Measurements from ENCODE around the gene FOXP4.

FOXP4 gene, protein sequence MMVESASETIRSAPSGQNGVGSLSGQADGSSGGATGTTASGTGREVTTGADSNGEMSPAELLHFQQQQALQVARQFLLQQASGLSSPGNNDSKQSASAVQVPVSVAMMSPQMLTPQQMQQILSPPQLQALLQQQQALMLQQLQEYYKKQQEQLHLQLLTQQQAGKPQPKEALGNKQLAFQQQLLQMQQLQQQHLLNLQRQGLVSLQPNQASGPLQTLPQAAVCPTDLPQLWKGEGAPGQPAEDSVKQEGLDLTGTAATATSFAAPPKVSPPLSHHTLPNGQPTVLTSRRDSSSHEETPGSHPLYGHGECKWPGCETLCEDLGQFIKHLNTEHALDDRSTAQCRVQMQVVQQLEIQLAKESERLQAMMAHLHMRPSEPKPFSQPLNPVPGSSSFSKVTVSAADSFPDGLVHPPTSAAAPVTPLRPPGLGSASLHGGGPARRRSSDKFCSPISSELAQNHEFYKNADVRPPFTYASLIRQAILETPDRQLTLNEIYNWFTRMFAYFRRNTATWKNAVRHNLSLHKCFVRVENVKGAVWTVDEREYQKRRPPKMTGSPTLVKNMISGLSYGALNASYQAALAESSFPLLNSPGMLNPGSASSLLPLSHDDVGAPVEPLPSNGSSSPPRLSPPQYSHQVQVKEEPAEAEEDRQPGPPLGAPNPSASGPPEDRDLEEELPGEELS

DNA sequence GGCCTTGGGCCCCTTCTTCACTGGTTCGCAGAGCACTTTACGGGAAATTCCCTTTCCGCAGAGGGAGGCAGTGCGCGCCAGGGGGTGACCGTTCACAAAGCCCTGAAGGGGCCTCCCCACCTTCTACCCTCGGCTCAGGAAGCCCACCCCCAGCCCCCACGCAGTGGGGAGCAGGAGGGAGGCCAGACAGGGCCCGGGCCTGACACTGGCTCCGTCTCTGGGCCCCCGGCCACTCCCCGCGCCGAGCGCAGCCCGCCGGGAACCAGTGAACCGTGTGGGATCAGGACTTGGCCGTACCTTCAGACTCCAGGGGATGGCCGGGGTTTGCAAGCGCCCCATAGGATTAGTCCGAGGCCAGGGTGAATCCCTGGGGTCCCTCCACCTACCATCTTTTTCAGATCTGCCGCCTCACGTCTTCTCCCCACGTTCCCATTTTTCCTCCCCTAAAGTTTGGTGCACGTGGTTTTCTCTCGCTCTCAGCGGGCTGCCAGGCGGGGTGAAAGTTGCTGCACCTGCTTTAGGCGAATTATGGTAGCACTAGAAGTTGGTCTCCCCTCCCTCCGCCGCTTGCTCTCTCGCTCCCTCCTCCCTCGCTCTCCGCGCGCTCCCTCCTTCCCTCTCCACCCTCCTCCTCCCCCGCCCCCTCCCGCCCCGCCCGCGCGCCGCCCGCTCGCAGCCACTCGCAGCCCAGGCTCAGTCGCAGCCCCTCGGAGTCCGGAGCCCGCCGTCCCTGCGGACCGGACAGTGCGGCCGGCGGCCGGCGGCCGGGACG lies at the start of gene FOXP4:
Gene FOXP4, plus strand, starts transcription at position 679 of the 772 bp plus-strand sequence. CDS start 19,380 bp downstream, outside the sequence.
- peak within 1 kb of the TSS in 19 of 21 experiments; percentile 10 to 87 (median 70) for H3K27ac ChIP-seq

DNA sequence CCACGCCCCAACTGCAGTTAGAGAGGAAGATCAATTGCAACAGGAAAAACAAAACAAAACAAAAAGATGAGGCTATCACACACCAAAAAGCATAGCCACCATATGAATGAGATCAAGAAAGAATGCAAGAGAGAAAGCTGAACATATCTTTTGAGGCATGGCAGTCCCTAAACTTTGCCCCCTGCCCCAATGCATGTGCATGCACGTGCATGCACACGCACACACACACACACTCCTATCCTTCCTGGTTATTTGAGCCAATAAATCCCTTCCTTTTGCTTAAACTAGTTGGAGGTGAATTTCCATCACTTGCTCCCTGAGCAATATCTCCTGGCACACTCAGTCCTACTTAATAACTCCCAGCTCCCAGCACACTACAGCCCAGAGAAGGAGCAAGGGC lies 48.6 kb upstream of the FOXP4 start:
- Histone ChIP-seq H3K4me3 (no peak overlapping the region), H3K27ac (no peak overlapping the region)

More for the DNA sequence above, at the start of gene FOXP4:
- H3K4me3 ChIP-seq = peak within 1 kb of the TSS; percentile 51 to 83 (median 73)

DNA sequence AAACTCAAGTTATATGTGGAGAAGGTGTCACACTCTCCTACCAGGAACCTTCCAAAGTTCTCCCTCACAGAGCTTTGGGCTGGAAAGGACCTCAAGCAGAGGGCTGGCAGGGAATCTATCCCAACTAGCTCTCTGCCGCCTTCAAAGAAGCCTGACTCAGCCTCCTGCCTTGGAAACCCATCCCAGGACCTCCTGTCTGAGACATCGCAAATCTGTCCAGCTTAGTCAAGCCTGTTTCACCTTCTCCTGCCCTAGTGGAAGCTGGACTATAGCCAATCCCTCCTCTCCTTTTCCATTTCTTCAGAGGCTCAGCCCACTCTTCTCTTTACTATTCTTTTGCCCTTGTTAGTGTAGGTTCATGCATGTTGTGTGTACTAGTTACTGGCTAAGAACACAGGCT lies 48.2 kb upstream of the FOXP4 start:
- H3K27ac ChIP-seq = no peak overlapping the region
- no peak overlapping the region for H3K4me3 ChIP-seq

DNA sequence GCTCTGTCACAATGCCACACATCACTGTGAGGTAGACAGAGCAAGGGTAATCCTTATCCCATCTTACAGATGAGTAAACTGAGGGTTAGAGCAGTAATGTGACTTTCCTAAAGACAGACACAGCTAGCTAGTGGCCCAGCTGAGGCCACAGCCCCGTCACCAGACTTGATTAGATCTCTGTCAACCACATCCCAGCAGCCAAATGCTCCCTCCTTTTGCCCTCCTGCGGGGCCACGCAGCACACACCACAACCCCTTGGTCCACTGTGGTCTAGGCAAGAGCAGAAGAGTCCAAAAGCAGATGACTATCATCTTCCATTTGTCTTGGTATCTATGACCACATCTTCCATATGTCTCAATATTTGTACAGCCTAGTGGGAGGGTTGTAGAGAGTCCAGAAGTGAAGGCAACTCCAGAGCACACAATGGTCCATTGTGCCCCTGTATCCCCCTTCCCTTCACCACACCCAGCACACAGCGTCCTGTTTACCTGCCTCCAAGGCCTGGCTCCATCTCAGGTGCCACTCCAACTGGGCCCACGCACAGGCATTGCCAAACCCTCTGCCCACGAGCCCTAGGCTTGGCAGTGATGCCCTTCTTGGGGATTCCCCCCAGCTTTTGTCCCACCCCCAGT lies 47.1 kb upstream of the FOXP4 start:
- H3K27ac ChIP-seq = no peak overlapping the region

DNA sequence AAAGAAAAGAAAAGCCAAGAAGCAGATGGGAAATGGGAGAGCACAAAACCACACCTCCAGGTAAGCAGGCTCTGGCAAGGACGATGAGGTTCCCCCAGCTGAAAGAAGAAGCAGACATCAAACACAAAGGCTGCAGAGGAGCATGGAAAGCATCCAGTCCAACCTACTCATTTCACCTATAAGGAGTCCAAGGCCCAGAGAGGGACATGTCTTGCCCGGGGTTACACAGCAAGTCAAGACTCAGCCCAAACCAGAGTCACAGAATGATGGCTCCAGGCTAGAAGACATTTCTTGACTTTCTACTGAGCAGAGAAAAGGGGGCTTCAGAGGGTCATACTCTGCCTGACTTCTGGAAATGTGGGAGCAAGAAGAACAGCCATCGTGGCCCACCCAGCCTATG lies 45.6 kb upstream of the FOXP4 start:
- Histone ChIP-seq H3K27ac (no peak overlapping the region), H3K4me3 (no peak overlapping the region)

More for the DNA sequence above, 47.1 kb upstream of the FOXP4 start:
- H3K4me3 ChIP-seq = no peak overlapping the region

DNA sequence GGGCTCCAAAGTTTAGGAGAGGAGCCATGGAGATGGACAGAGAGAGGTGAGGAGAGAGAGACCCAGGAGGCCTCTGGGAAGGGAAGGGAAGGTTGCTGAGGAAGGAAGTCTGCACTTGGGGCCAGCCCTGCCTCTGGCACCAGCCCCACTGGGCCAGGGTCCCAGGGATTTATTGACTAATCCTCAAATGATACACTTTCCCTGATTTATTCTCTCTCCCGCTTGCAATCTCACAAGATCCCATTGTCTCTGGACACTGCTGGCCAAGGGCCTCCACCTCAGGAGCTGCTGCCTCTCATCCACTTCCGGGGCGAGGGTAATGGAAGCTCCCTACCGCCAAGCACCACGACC lies 43.6 kb upstream of the FOXP4 start:
- Histone ChIP-seq H3K27ac (no peak overlapping the region), H3K4me3 (no peak overlapping the region)

DNA sequence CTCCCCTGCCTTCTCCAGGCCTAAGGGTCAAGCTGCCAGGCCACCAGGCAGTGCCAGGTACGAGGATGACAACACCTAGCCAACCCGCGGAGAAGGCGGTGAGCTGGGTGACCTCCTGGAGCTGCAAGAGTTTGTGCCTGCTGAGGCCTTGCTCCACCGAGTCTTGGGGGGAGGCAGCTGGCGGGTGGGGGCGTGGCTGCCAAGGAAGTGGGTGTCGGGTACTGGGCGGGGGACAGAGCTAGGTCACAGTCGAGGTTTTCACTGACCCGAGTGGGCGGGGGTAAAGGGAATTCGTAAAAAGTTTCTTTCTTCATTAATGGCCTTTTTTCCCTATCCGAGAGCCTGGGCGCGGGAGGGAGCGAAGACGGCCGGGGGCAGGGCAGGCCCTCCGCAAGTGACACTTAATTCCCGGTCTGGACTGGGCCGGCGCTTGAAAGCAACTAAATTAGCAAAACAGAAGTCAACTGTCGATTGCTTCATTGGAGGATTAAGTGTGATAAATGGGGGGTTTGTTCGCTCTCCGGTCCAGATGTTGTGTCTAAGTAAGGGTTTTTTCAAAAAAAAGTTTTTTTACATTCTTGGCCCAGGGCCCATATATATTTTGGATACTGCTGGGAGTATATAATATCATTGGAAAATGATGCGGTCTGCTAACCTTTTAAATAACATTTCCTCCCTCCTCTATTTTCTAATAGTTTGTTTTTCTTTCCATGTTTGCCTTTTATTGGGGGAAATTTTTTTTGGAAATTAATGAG lies 43.1 kb upstream of the FOXP4 start:
- H3K4me3 ChIP-seq = no peak overlapping the region

DNA sequence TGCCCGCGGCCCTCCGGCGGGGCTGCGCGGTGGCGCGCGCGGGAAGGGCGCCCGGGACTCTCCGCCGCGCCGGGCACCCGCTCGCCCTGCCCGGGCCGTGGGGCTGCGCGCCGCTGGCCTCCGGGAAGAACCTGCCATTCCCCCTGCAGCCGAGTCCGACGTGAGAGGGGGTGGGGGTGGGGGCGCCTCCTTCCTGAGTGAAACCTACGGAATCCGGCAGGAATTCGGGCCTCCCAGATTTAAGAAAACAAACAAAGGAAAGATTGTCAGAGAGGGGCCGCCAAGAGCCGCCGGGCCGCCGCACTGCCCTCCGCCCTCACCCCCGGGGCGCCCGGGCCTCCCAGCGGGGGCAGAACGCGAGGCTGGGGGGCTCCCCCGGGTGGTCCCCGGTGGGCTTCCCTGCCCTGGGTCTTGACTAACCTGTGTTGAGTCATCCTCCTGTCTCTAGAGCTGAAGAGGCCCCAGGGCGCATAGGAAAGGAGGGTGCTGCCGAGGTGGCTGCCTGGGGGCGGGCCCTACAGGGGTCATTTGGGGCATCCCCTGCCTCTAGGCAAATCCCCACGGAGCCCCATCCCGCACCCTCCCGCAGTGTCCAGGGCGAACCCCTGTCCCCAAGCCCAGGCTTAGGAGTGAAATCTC lies 42.2 kb upstream of the FOXP4 start:
- Histone ChIP-seq H3K27ac (peak overlapping the region in 14 of 21 experiments; percentile 29 to 79 (median 62)), H3K4me3 (peak overlapping the region in 5 of 7 experiments; percentile 10 to 39 (median 19))

More for the DNA sequence above, 43.1 kb upstream of the FOXP4 start:
- H3K27ac ChIP-seq = peak overlapping the region in 2 of 21 experiments; percentile 27 to 35

DNA sequence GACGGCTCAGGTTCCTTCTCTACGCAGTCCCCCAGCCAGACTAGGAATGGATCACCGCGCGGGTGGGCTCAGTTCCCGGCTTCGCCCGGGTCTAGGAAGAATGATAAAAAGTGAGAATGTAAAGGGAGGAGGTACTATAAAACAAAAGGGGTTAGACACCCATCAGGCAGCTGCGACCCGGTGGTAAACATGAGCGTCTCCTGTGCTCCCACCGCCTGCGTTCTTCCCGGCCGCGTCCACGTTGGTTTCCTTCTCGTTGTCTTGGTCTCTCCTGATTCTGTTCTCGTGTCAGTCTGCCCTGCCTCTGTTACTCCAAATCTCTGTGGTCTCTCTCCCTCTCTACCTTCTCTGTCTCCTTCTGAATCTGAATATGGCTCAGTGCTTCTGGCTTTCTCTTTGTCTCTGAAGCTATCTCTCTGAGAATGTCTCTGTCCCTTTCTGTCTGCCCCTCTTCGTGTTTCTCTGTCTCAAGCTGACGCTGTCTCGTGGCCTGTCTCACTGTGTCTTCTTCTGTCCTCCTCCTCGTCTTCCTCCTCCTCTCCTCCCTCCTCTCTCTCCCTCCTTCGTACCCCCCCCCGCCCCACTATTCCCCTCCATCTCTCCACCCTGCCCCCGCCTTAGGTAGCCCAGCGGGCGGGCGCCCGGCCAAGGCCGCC lies 41.6 kb upstream of the FOXP4 start:
- Histone ChIP-seq H3K27ac (peak overlapping the region in 16 of 21 experiments; percentile 1 to 79 (median 60)), H3K4me3 (peak overlapping the region in 4 of 7 experiments; percentile 10 to 39 (median 22))

- peak overlapping the region in 11 of 21 experiments; percentile 17 to 79 (median 52) for H3K27ac ChIP-seq
- H3K4me3 ChIP-seq = peak overlapping the region in 3 of 7 experiments; percentile 9 to 39 (median 18)
Observed at GRCh38 chr6:41505122-41506049, 40.8 kb upstream of the FOXP4 start.

GRCh38 chr6:41508479-41508878 lies 37.7 kb upstream of the FOXP4 start:
- Histone ChIP-seq H3K4me3 (no peak overlapping the region), H3K27ac (no peak overlapping the region)

- H3K27ac ChIP-seq = no peak overlapping the region
Observed at GRCh38 chr6:41509580-41509979, 36.6 kb upstream of the FOXP4 start.

DNA sequence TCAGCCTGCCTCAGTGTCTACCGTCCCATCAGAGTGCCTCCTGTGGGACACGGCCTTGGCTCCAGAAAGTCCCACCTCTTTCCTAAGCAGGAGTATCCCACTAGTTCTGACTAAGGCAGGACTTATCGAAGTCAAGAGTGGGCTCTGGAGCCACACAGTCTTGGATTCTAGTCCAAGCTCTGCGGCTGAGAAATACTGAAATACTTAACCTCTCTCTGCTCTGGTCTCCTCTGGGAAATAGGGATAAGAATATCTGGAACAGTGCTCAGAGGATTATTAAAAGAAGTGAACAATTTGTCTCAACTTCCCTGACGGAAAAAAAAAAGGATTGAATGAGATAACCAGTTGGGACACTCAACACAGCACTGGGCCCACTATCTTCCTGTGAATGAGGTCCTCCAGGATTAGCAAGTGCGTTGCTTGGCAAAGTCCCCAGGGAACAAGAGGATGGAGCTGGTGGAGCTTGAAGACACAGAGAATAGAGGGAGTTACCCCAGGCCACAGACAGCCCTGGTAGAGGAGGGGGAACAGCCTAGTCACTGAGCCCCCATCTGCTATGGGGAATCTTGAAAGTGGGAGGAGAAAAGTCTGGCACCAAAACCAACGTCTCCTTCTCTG lies 34.6 kb upstream of the FOXP4 start:
- no peak overlapping the region for H3K27ac ChIP-seq
- H3K4me3 ChIP-seq = no peak overlapping the region

More at GRCh38 chr6:41509580-41509979, 36.6 kb upstream of the FOXP4 start:
- H3K4me3 ChIP-seq = no peak overlapping the region

DNA sequence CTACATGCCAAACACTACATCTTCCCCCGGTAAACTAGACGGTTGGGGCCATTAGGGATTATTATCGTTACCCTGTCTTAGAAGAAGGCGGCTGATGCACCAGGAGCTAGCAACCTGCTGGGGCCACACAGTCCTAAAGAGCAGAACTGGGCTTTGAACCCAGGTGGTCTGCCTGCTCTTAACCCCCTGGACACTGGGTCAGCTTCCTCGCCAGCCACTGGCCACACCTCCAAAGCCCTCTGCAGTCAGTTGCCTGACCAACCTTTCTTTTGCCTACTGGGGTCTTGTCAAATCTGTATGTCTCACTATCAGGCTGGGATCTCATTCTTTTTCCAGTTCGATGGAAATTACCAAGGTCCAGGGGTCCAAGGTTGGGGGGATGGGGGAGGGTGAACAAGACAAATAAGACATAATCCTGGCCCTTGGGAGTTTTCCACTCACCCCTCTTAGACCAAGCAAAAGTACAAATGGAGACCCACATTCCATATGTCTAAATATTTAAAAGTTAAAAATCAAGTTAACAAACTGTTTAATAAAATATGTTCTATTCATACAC lies 34.0 kb upstream of the FOXP4 start:
- Histone ChIP-seq H3K27ac (no peak overlapping the region), H3K4me3 (no peak overlapping the region)

- H3K27ac ChIP-seq = no peak overlapping the region
- no peak overlapping the region for H3K4me3 ChIP-seq
Observed at GRCh38 chr6:41515995-41516394, 30.2 kb upstream of the FOXP4 start.

- Histone ChIP-seq H3K4me3 (no peak overlapping the region), H3K27ac (no peak overlapping the region)
Observed at GRCh38 chr6:41518118-41518517, 28.1 kb upstream of the FOXP4 start.
